Esophagus squamous epithelium (tissue), 5 donors: ENCODE results near the gene WWOX. TPM values are rescaled to one million over a fixed set of nuclear protein-coding genes. Genes with fewer than 3 reads are reported as not detected.

Experiments
- DNase-seq: peaks from one replicate; lab custom pipeline; 2025; lab: John Stamatoyannopoulos, UW
- H3K27ac ChIP-seq, 4 donors: fragments of 200-600 bp; sonication (generic); one replicate each; pipeline ENCODE4 v1.5.1; 2016 to 2019; ENCODE audit warnings: mild to moderate bottlenecking in 1 of 4
- H3K27me3 ChIP-seq, 4 donors: fragments of 200-600 bp; sonication (generic); 1 replicate in 3 of 4; 2 replicates in 1 of 4; pipeline versions ENCODE4 v1.5.1 to v1.6.0; 2017 to 2021; ENCODE audit warnings: antibody characterized with exemption in 1 of 4
- H3K36me3 ChIP-seq, 3 donors: fragments of 200-600 bp; sonication (generic); one replicate each; pipeline ENCODE4 v1.5.1; 2016 to 2019
- H3K4me1 ChIP-seq, 3 donors: fragments of 200-600 bp; sonication (generic); one replicate each; pipeline ENCODE4 v1.5.1; 2017 to 2019
- H3K4me3 ChIP-seq, 4 donors: fragments of 200-600 bp; sonication (generic); 1 replicate in 3 of 4; 2 replicates in 1 of 4; pipeline ENCODE4 v1.5.1; 2016 to 2019; ENCODE audit warnings: mild to moderate bottlenecking in 2 of 4, moderate library complexity in 1 of 4
- H3K9me3 ChIP-seq, 3 donors: fragments of 200-600 bp; sonication (generic); one replicate each; pipeline ENCODE4 v1.5.1; 2016 to 2019
- CTCF ChIP-seq, 6 experiments: fragments of 450-650 bp in 4 of 6; fragments of 200-600 bp in 2 of 6; sonication (generic) in 2 of 6; IDR thresholded peaks; one replicate each; pipeline ENCODE4 v1.5.1; 2016 to 2019; ENCODE audit warnings: antibody characterized with exemption in 6 of 6, mild to moderate bottlenecking in 4 of 6, moderate library complexity in 4 of 6
- POLR2A ChIP-seq, 4 donors: fragments of 450-650 bp; IDR thresholded peaks; one replicate each; pipeline ENCODE4 v1.6.1; 2017; ENCODE audit warnings: antibody characterized with exemption in 4 of 4, mild to moderate bottlenecking in 4 of 4, moderate library complexity in 3 of 4
- WGBS, 2 donors: methylation state at CpG; one replicate each; pipeline ENCODE4 v1.1.5; 2018; 5-methylcytosine and 5-hydroxymethylcytosine counted together
- intact Hi-C: fragments of 100-400 bp; cut with DNase I; formaldehyde crosslinking; loops from one replicate; pipeline ENCODE4 v1.15.0; 2022
- total RNA-seq, 4 donors: library from RNA; depleted of rRNA; stranded (reverse); fragments of >200 nt; gene quantifications; one replicate each; pipeline ENCODE4 v1.1.0, GENCODE V29; 2016
- donor health status: DM: yes; HTN: yes; CAD: no.

Gene WWOX
- total RNA-seq, 4 donors from 2014 or later, result 20.9 to 31.1 (median 27.5) TPM

- intact Hi-C loops, result no loop called here
- no peaks in the 10 kb centered on the region for H3K9me3 ChIP-seq
- no peak for DNase-seq
- H3K27ac ChIP-seq, result no peak overlapping the region
- WGBS, 2 donors, result 58 to 72% methylated on average over 3 of the region's 3 CpGs
- no peak overlapping the region for H3K4me3 ChIP-seq
- peaks cover 0 to 6% (median 0%) of the 10 kb centered on the region in 3 donors for H3K4me1 ChIP-seq
- no peaks in the 10 kb centered on the region for H3K27me3 ChIP-seq
- no peaks in the 10 kb centered on the region for H3K36me3 ChIP-seq
- TF ChIP-seq CTCF (IDR thresholded peaks at IDR 0.05) (no peak), POLR2A (IDR thresholded peaks at IDR 0.05) (no peak)
Observed at GRCh38 chr16:78659668-78660217, 560.3 kb downstream of the WWOX start.

- no peaks in the 10 kb centered on the region for H3K9me3 ChIP-seq
- no peak overlapping the region for H3K27ac ChIP-seq
- TF ChIP-seq POLR2A (IDR thresholded peaks at IDR 0.05) (no peak), CTCF (IDR thresholded peaks at IDR 0.05) (no peak)
- intact Hi-C loops, result no loop called here
- WGBS, 2 donors, result 94 to 96% methylated on average over 1 of the region's 1 CpG
- DNase-seq, result no peak
- no peaks in the 10 kb centered on the region for H3K36me3 ChIP-seq
- H3K27me3 ChIP-seq, result no peaks in the 10 kb centered on the region
- H3K4me3 ChIP-seq, result no peak overlapping the region
- H3K4me1 ChIP-seq, result peaks cover 0 to 2% (median 0%) of the 10 kb centered on the region in 3 donors
Observed at GRCh38 chr16:78660795-78661194, 561.3 kb downstream of the WWOX start.

GRCh38 chr16:78663690-78664089 lies 564.2 kb downstream of the WWOX start:
- H3K4me3 ChIP-seq, result no peak overlapping the region
- no peaks in the 10 kb centered on the region for H3K4me1 ChIP-seq
- H3K27ac ChIP-seq, result no peak overlapping the region
- no peaks in the 10 kb centered on the region for H3K27me3 ChIP-seq
- 94 to 97% methylated on average over 5 of the region's 5 CpGs for WGBS, 2 donors
- TF ChIP-seq CTCF (IDR thresholded peaks at IDR 0.05) (no peak), POLR2A (IDR thresholded peaks at IDR 0.05) (no peak)
- intact Hi-C loops, result no loop called here
- no peak for DNase-seq
- H3K36me3 ChIP-seq, result no peaks in the 10 kb centered on the region
- no peaks in the 10 kb centered on the region for H3K9me3 ChIP-seq

- no peaks in the 10 kb centered on the region for H3K27me3 ChIP-seq
- no peak for DNase-seq
- 82 to 84% methylated on average over 16 to 18 of the region's 19 CpGs for WGBS, 2 donors
- intact Hi-C loops, result no loop called here
- H3K4me1 ChIP-seq, result peaks cover 0 to 8% (median 0%) of the 10 kb centered on the region in 3 donors
- H3K36me3 ChIP-seq, result no peaks in the 10 kb centered on the region
- no peak for TF ChIP-seq CTCF (IDR thresholded peaks at IDR 0.05)
- no peak for TF ChIP-seq POLR2A (IDR thresholded peaks at IDR 0.05)
- H3K27ac ChIP-seq, result no peak overlapping the region
- no peaks in the 10 kb centered on the region for H3K9me3 ChIP-seq
- no peak overlapping the region for H3K4me3 ChIP-seq
Observed at GRCh38 chr16:78664811-78665772, 565.6 kb downstream of the WWOX start.

- DNase-seq, result no peak
- no peaks in the 10 kb centered on the region for H3K9me3 ChIP-seq
- 69 to 83% methylated on average over 4 of the region's 4 CpGs for WGBS, 2 donors
- no peak overlapping the region for H3K4me3 ChIP-seq
- H3K36me3 ChIP-seq, result no peaks in the 10 kb centered on the region
- no peak overlapping the region for H3K27ac ChIP-seq
- no peak for TF ChIP-seq CTCF (IDR thresholded peaks at IDR 0.05)
- TF ChIP-seq POLR2A (IDR thresholded peaks at IDR 0.05), result no peak
- intact Hi-C loops, result no loop called here
- H3K4me1 ChIP-seq, result peaks cover 0 to 15% (median 0%) of the 10 kb centered on the region in 3 donors
- no peaks in the 10 kb centered on the region for H3K27me3 ChIP-seq
Observed at GRCh38 chr16:78666318-78666717, 566.9 kb downstream of the WWOX start.
